Vagina (tissue), 2 donors: ENCODE data around the gene BCAS3. TPM values are rescaled to one million over a fixed set of nuclear protein-coding genes. Genes with fewer than 3 reads are reported as not detected.
"Not testable (repeated sequence)": the region's sequence is repeated elsewhere in the genome, so short reads cannot be mapped to it uniquely, and the experiment has no call there.

ENCODE experiments used
- DNase-seq, 2 donors: peaks; one replicate each; pipeline ENCODE4 v3.0.0-alpha.2; 2017; ENCODE audit errors: extremely low spot score in 2 of 2
- H3K27ac ChIP-seq: fragments of 200-600 bp; sonication (generic); one replicate; pipeline ENCODE4 v1.5.1; 2019
- H3K27me3 ChIP-seq: fragments of 200-600 bp; sonication (generic); one replicate; pipeline ENCODE4 v1.5.1; 2019
- H3K36me3 ChIP-seq, 2 donors: fragments of 200-600 bp; sonication (generic); one replicate each; pipeline ENCODE4 v1.5.1; 2017 to 2019
- H3K4me1 ChIP-seq: fragments of 200-600 bp; sonication (generic); one replicate; pipeline ENCODE4 v1.5.1; 2019
- H3K4me3 ChIP-seq, 2 donors: fragments of 200-600 bp; sonication (generic); 1 replicate in 1 of 2; 2 replicates in 1 of 2; pipeline ENCODE4 v1.5.1; 2016 to 2019
- H3K9me3 ChIP-seq: fragments of 200-600 bp; sonication (generic); one replicate; pipeline ENCODE4 v1.5.1; 2019
- POLR2A ChIP-seq, 2 donors: fragments of 450-650 bp; IDR thresholded peaks; one replicate each; pipeline ENCODE4 v1.6.1; 2017; ENCODE audit warnings: antibody characterized with exemption in 2 of 2, mild to moderate bottlenecking in 2 of 2, moderate library complexity in 2 of 2
- POLR2AphosphoS5 ChIP-seq, 2 donors: sonication (generic); formaldehyde crosslinking; IDR thresholded peaks; one replicate each; pipeline ENCODE4 v1.9.0; 2017; ENCODE audit warnings: antibody characterized with exemption in 2 of 2, mild to moderate bottlenecking in 2 of 2, low read depth in 1 of 2; ENCODE audit not compliant: insufficient read depth in 1 of 2
- intact Hi-C: fragments of 100-400 bp; cut with DNase I; formaldehyde crosslinking; loops from one replicate; pipeline ENCODE4 v1.15.1; 2023
- total RNA-seq: library from RNA; depleted of rRNA; stranded (reverse); fragments of >200 nt; gene quantifications from one replicate; pipeline ENCODE4 v1.2.3, GENCODE V29; 2016
- TF ChIP-seq, protein P1 (sequence below), 3 experiments: fragments of 450-650 bp in 2 of 3; fragments of 200-600 bp in 1 of 3; sonication (generic) in 1 of 3; IDR thresholded peaks; one replicate each; pipeline ENCODE4 v1.5.1; 2017 to 2019; ENCODE audit warnings: antibody characterized with exemption in 3 of 3, mild to moderate bottlenecking in 2 of 3, moderate library complexity in 2 of 3

BCAS3 gene
- total RNA-seq, 1 donor from 2014 or later: 33.1 TPM

DNA sequence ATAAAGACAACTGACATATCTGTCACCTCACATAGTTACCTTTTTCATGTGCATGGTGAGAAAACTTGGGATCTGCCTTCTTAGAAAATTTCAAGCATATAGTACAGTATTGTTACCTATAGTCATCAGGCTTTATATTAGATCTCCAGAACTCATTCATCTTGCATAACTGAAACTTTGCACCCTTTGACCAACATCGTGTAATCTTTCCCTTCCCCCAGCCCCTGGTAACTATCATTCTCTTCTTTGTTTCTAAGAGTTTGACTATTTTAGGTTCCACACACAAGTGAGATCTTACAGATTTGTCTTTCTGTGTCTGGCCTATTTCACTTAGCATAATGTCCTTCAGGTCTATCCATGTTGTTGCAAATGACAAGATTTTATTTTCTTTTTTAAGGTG, 751.6 kb downstream of the BCAS3 start:
- no peaks in the 10 kb centered on the region for H3K4me1 ChIP-seq
- no peaks in the 10 kb centered on the region for H3K27me3 ChIP-seq
- TF ChIP-seq, protein P1, sequence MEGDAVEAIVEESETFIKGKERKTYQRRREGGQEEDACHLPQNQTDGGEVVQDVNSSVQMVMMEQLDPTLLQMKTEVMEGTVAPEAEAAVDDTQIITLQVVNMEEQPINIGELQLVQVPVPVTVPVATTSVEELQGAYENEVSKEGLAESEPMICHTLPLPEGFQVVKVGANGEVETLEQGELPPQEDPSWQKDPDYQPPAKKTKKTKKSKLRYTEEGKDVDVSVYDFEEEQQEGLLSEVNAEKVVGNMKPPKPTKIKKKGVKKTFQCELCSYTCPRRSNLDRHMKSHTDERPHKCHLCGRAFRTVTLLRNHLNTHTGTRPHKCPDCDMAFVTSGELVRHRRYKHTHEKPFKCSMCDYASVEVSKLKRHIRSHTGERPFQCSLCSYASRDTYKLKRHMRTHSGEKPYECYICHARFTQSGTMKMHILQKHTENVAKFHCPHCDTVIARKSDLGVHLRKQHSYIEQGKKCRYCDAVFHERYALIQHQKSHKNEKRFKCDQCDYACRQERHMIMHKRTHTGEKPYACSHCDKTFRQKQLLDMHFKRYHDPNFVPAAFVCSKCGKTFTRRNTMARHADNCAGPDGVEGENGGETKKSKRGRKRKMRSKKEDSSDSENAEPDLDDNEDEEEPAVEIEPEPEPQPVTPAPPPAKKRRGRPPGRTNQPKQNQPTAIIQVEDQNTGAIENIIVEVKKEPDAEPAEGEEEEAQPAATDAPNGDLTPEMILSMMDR (IDR thresholded peaks at IDR 0.05): no peak
- intact Hi-C loops: no loop called here
- H3K9me3 ChIP-seq: no peaks in the 10 kb centered on the region
- no peak overlapping the region for H3K27ac ChIP-seq
- no peak overlapping the region for H3K4me3 ChIP-seq
- H3K36me3 ChIP-seq: no peaks in the 10 kb centered on the region
- DNase-seq: no peak

DNA sequence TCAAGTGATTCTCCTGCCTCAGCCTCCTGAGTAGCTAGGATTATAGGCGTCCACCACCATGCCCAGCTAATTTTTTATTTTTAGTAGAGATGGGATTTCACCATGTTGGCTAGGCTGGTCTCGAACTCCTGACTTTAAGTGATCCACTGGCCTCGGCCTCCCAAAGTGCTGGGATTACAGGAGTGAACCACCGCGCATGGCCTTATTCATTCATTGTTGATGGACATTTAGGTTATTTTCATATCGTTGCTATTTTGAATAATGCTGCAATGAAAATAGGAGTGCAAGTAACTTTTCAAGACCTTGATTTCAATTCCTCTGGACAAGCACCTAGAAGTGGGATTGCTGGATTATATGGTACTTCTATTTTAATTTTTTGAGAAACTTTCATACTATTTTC, 752.2 kb downstream of the BCAS3 start:
- H3K4me3 ChIP-seq, H3K27me3 ChIP-seq, DNase-seq, H3K27ac ChIP-seq, H3K36me3 ChIP-seq, H3K4me1 ChIP-seq, intact Hi-C loops, H3K9me3 ChIP-seq: not testable (repeated sequence)

DNA sequence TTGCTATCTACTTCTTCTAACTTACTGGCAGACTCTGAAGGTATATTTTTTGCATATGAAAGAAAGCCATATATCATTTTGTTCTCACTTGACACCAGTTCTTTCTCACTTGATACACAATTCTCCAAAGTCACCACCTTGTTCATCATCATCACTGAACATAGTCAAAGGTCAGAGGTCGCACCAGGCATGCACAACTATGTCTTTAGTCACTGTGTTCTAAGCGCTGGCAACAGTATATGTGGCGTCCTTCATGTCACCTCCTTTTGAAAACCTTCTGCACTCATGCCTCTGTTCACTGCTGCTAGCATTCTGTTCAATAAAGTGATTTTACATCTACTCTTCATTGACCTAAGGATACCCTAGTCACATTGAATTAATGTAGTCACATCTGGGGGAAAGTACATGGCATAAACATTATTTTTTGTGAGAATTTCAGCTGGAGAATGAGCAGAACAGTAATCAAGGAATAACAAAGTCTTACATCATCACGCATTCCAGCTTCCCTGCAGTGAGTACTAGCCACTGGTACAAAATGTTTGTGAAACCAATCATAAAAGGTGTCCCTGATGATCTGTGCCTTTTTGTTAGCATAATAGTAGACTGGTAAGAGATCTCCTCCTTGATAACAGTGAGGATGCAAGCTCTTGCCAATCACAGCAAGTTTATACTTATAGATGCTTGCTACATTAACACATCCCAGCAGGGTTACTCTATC, 754.1 kb downstream of the BCAS3 start:
- no peaks in the 10 kb centered on the region for H3K9me3 ChIP-seq
- H3K4me3 ChIP-seq: no peak overlapping the region
- no peaks in the 10 kb centered on the region for H3K27me3 ChIP-seq
- no peak overlapping the region for H3K27ac ChIP-seq
- no peaks in the 10 kb centered on the region for H3K4me1 ChIP-seq
- no peaks in the 10 kb centered on the region for H3K36me3 ChIP-seq
- intact Hi-C loops: no loop called here
- no peak for TF ChIP-seq POLR2AphosphoS5 (IDR thresholded peaks at IDR 0.05; ENCODE audit: insufficient read depth in 1 of 2, low read depth in 1 of 2)
- TF ChIP-seq, protein P1 (IDR thresholded peaks at IDR 0.05): no peak
- DNase-seq: no peak

DNA sequence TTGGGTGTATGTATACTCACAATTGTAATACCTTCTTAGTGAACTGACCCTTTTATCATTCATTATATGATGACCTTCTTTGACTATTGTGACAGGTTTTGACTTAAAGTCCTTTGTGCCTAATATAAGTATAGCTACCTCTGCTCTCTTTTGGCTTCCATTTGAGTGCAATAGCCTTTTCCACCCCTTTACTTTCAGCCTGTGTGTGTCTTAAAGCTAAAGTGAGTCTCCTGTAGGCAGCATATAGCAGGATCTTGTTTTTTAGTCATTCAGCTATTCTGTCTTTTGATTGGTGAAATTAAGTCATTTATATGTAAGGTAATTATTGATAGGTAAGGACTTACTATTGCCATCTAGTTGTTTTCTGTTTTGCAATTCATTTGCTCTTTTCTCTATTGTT, 758.6 kb downstream of the BCAS3 start:
- Histone ChIP-seq H3K4me1 (no peaks in the 10 kb centered on the region), H3K36me3 (no peaks in the 10 kb centered on the region), H3K4me3 (no peak overlapping the region), H3K9me3 (no peaks in the 10 kb centered on the region), H3K27ac (no peak overlapping the region), H3K27me3 (no peaks in the 10 kb centered on the region)
- no peak for DNase-seq
- intact Hi-C loops: no loop called here
- TF ChIP-seq POLR2A (IDR thresholded peaks at IDR 0.05) (no peak), POLR2AphosphoS5 (IDR thresholded peaks at IDR 0.05; ENCODE audit: insufficient read depth in 1 of 2, low read depth in 1 of 2) (no peak)
- TF ChIP-seq, protein P1 (IDR thresholded peaks at IDR 0.05): no peak

DNA sequence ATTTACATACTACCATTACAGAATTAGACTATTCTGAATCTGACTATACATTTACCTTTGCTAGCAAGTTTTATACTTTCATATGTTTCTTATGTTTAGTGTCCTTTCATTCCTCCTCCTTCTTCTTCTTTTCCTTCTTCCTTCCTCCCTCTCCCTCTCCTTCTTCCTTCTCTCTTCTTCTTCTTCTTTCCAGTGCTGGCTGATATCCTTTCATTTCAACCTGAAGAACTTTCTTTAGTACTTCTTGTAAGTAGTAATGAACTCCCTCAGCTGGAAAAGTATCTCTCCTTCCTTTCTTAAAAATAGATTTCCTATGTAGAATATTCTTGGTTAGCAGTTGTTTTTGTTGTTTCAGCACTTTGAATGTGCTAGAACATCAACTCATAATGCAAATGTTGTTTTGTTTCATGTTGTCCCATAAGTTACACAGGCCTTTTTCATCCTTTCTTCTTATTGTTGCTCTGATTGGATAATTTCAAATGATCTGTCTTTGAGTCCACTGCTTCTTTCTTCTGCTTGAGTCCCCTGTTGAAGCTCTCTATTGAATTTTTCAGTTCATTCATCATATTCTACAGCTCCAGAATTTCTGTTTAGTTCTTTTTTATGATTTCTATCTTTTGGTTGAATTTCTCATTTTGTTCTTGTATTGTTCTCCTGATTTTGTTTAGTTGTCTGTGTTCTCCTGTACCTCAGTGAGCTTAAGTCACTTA, 759.5 kb downstream of the BCAS3 start:
- H3K9me3 ChIP-seq: no peaks in the 10 kb centered on the region
- intact Hi-C loops: no loop called here
- no peak for DNase-seq
- H3K4me3 ChIP-seq: no peak overlapping the region
- H3K27ac ChIP-seq: no peak overlapping the region
- TF ChIP-seq POLR2AphosphoS5 (IDR thresholded peaks at IDR 0.05; ENCODE audit: insufficient read depth in 1 of 2, low read depth in 1 of 2) (no peak), POLR2A (IDR thresholded peaks at IDR 0.05) (no peak)
- TF ChIP-seq, protein P1 (IDR thresholded peaks at IDR 0.05): no peak
- H3K27me3 ChIP-seq: no peaks in the 10 kb centered on the region
- H3K4me1 ChIP-seq: no peaks in the 10 kb centered on the region
- H3K36me3 ChIP-seq: no peaks in the 10 kb centered on the region
